Measurements from ENCODE around the gene E2F1. TPM values are rescaled to one million over a fixed set of nuclear protein-coding genes. Genes with fewer than 3 reads are reported as not detected.

The E2F1 gene
- total RNA-seq, 3 donors from 2014 or later (not counting 1 experiment from before 2014, with no cell fraction given) = 4.6 to 5.6 (median 4.7) TPM

- Histone ChIP-seq H3K4me3 (ENCODE audit: low read length) (no peak overlapping the region), H3K27ac (ENCODE audit: low read length) (no peak overlapping the region), H3K9me3 (ENCODE audit: control insufficient read depth, insufficient read depth, low read length) (no peaks in the 10 kb centered on the region), H3K36me3 (ENCODE audit: control insufficient read depth, insufficient read depth, low read length) (peaks cover 38% of the 10 kb centered on the region), H3K4me1 (ENCODE audit: control insufficient read depth, insufficient read depth, low read length) (no peaks in the 10 kb centered on the region), H3K27me3 (ENCODE audit: control insufficient read depth, insufficient read depth, low read length) (no peaks in the 10 kb centered on the region)
- no peak overlapping the region for H3K4me3 Mint-ChIP-seq
- peaks cover 8% of the 10 kb centered on the region for H3K36me3 Mint-ChIP-seq
- 100% methylated on average over 1 of the region's 1 CpG for WGBS (ENCODE audit: insufficient coverage)
- H3K9me3 Mint-ChIP-seq = no peaks in the 10 kb centered on the region
- DNase-seq (no peak), ATAC-seq (no peak)
- H3K27me3 Mint-ChIP-seq (ENCODE audit: low read depth in 2 of 2) = no peaks in the 10 kb centered on the region
- no peak overlapping the region for H3K27ac Mint-ChIP-seq
- intact Hi-C loops (cut with micrococcal nuclease) = loop anchor here (2.0 kb wide), 1 partner anchor 65 kb away; no protein-coding TSS in a partner anchor
- TF ChIP-seq CTCF (IDR thresholded peaks at IDR 0.05) = no peak
- H3K4me1 Mint-ChIP-seq = peaks cover 0 to 11% of the 10 kb centered on the region in 2 donors
These were observed 25.2 kb upstream of the E2F1 start for GRCh38 chr20:33711446-33711738.

GRCh38 chr20:33710681-33711445 is 24.7 kb upstream of the E2F1 start:
- Mint-ChIP-seq H3K27me3 (ENCODE audit: low read depth in 2 of 2) (no peaks in the 10 kb centered on the region), H3K27ac (no peak overlapping the region), H3K36me3 (peaks cover 8% of the 10 kb centered on the region), H3K9me3 (no peaks in the 10 kb centered on the region), H3K4me3 (no peak overlapping the region), H3K4me1 (peaks cover 0 to 11% of the 10 kb centered on the region in 2 donors)
- TF ChIP-seq CTCF (IDR thresholded peaks at IDR 0.05) = no peak
- Histone ChIP-seq H3K27ac (ENCODE audit: low read length) (no peak overlapping the region), H3K27me3 (ENCODE audit: control insufficient read depth, insufficient read depth, low read length) (no peaks in the 10 kb centered on the region), H3K9me3 (ENCODE audit: control insufficient read depth, insufficient read depth, low read length) (no peaks in the 10 kb centered on the region), H3K36me3 (ENCODE audit: control insufficient read depth, insufficient read depth, low read length) (peaks cover 38% of the 10 kb centered on the region), H3K4me1 (ENCODE audit: control insufficient read depth, insufficient read depth, low read length) (no peaks in the 10 kb centered on the region), H3K4me3 (ENCODE audit: low read length) (no peak overlapping the region)
- intact Hi-C loops (cut with micrococcal nuclease) = loop anchor here (2.0 kb wide), 1 partner anchor 66 kb away; no protein-coding TSS in a partner anchor
- ATAC-seq (no peak), DNase-seq (no peak)
- WGBS (ENCODE audit: insufficient coverage) = 97% methylated on average over 13 of the region's 14 CpGs

- intact Hi-C loops (cut with micrococcal nuclease) = loop anchor here (2.0 kb wide), 1 partner anchor 67 kb away; no protein-coding TSS in a partner anchor
- ATAC-seq (no peak), DNase-seq (no peak)
- Histone ChIP-seq H3K27ac (ENCODE audit: low read length) (no peak overlapping the region), H3K36me3 (ENCODE audit: control insufficient read depth, insufficient read depth, low read length) (peaks cover 38% of the 10 kb centered on the region), H3K27me3 (ENCODE audit: control insufficient read depth, insufficient read depth, low read length) (no peaks in the 10 kb centered on the region), H3K4me3 (ENCODE audit: low read length) (no peak overlapping the region), H3K4me1 (ENCODE audit: control insufficient read depth, insufficient read depth, low read length) (no peaks in the 10 kb centered on the region), H3K9me3 (ENCODE audit: control insufficient read depth, insufficient read depth, low read length) (no peaks in the 10 kb centered on the region)
- peaks cover 8% of the 10 kb centered on the region for H3K36me3 Mint-ChIP-seq
- H3K27ac Mint-ChIP-seq = no peak overlapping the region
- 94% methylated on average over 14 of the region's 16 CpGs for whole genome bisulfite sequencing (ENCODE audit: insufficient coverage)
- no peaks in the 10 kb centered on the region for H3K9me3 Mint-ChIP-seq
- no peak overlapping the region for H3K4me3 Mint-ChIP-seq
- H3K4me1 Mint-ChIP-seq = peaks cover 0 to 11% of the 10 kb centered on the region in 2 donors
- TF ChIP-seq CTCF (IDR thresholded peaks at IDR 0.05) = no peak
- H3K27me3 Mint-ChIP-seq (ENCODE audit: low read depth in 2 of 2) = no peaks in the 10 kb centered on the region
These were observed 23.8 kb upstream of the E2F1 start for GRCh38 chr20:33709905-33710541.

Data from natural killer cell (primary cell).